Adrenal gland (tissue), 12 donors: ENCODE measurements around the gene DPP10. TPM values are rescaled to one million over a fixed set of nuclear protein-coding genes. Genes with fewer than 3 reads are reported as not detected.

Experiments
- DNase-seq, 7 donors: peaks; one replicate each; pipeline ENCODE4 v3.0.0-alpha.2; 2019 to 2020
- H3K27ac ChIP-seq, 5 donors: fragments of 200-600 bp; sonication (generic) in 4 of 5; 1 replicate in 3 of 5; 2 replicates in 2 of 5; pipeline versions ENCODE4 v1.5.1 to v1.8.0; 2016 to 2020; ENCODE audit warnings: mild to moderate bottlenecking in 1 of 5
- H3K27me3 ChIP-seq: fragments of 200-600 bp; 2 replicates; pipeline ENCODE4 v1.8.0; 2021
- H3K36me3 ChIP-seq, 2 donors: fragments of 200-600 bp; replicated peaks in 1 of 2; 1 replicate in 1 of 2; 2 replicates in 1 of 2; pipeline versions ENCODE4 v1.5.1 to v1.8.0; 2018 to 2022
- H3K4me1 ChIP-seq, 2 donors: fragments of 200-600 bp; replicated peaks in 1 of 2; 1 replicate in 1 of 2; 2 replicates in 1 of 2; pipeline versions ENCODE4 v1.5.1 to v1.8.0; 2018 to 2021
- H3K4me3 ChIP-seq, 4 donors: fragments of 200-600 bp; sonication (generic) in 3 of 4; one replicate each; pipeline ENCODE4 v1.5.1; 2016 to 2018
- H3K9me3 ChIP-seq, 3 donors: fragments of 200-600 bp; sonication (generic) in 1 of 3; replicated peaks in 1 of 3; 1 replicate in 2 of 3; 2 replicates in 1 of 3; pipeline versions ENCODE4 v1.5.1 to v1.8.0; 2016 to 2021
- POLR2A ChIP-seq, 2 donors: fragments of 450-650 bp; IDR thresholded peaks; one replicate each; pipeline ENCODE4 v1.6.1; 2017; ENCODE audit warnings: antibody characterized with exemption in 2 of 2, mild to moderate bottlenecking in 2 of 2, moderate library complexity in 1 of 2
- WGBS, 4 donors: extraction: QIAGEN DNeasy Blood & Tissue Kit in 2 of 4; methylation state at CpG; one replicate each; pipeline versions ENCODE4 v1.1.5 to v1.1.7; 2013 to 2017; 5-methylcytosine and 5-hydroxymethylcytosine counted together
- intact Hi-C, 2 donors: fragments of 100-400 bp; cut with DNase I; formaldehyde crosslinking; loops; one replicate each; pipeline versions ENCODE4 v1.14.1 to v1.15.0; 2022 to 2023
- polyA plus RNA-seq, 3 donors: library from polyadenylated mRNA; stranded (reverse); fragments of 200-250 nt in 2 of 3; fragments of 350-450 nt in 1 of 3; fragmentation: Illumina TruSeq in 1 of 3; extraction: RNeasy Lipid Tissue Mini Kit (QIAGEN cat#74804) in 1 of 3; gene quantifications; one replicate each; pipeline ENCODE4 v1.2.3, GENCODE V29; 2013 to 2014
- small RNA-seq, 2 donors: library from RNA; depleted of rRNA; stranded (forward); fragments of <200 nt; gene quantifications; one replicate each; pipeline ENCODE3, GENCODE V24; 2016
- total RNA-seq, 9 donors: library from RNA; depleted of rRNA in 4 of 9; stranded (reverse); fragments of >200 nt in 4 of 9; fragments of 120-200 nt in 1 of 9; fragmentation: NEBNext Ultra II Directional in 1 of 9; extraction: Animal tissue kit (Norgen Biotek cat#: 25700) in 1 of 9; gene quantifications; one replicate each; pipeline versions ENCODE4 v1.1.0 to v1.2.4, GENCODE V29; 2013 to 2023
- TF ChIP-seq, protein P1 (sequence below), 6 experiments: fragments of 450-650 bp in 4 of 6; fragments of 200-600 bp in 2 of 6; sonication (generic) in 1 of 6; IDR thresholded peaks; 1 replicate in 5 of 6; 2 replicates in 1 of 6; pipeline versions ENCODE4 v1.5.1 to v1.8.0; 2016 to 2021; ENCODE audit warnings: antibody characterized with exemption in 6 of 6, mild to moderate bottlenecking in 2 of 6, moderate library complexity in 1 of 6
- donor health status: healthy with polysubstance abuse.
- donor health status: Bipolar disorder and iron deficiency.
- donor health status: DM: yes; HTN: yes; CAD: no.
- donor health status: DM: no; HTN: no; CAD: no.
- donor health status: DM: no; HTN: no; CAD: no.
- donor health status: DM: yes; HTN: yes; CAD: no.

DPP10 gene
- total and polyA plus RNA-seq, 12 donors: 5.2 to 257 (median 32.0) TPM

DNA sequence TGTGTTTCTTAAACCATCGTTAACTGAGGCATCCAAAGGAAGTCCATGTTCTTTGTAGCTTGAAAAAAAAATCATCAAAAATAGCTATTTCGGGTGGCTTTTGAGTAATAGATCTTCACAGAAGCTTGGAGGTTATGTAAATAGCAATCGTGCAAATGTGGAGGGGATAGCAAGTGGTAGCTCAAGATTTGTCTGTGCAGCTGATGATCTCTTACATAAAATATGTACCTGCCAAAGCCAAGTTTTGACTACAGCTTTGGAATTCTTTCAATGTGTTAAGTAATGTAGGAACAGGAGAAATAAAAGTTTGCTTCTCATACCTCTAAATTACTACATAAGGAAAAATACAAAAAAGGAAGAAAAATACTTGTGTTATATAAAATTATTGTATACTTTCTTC, 1432.0 kb downstream of the DPP10 start:
- WGBS, 4 donors: 38 to 54% (median 52%) methylated on average over 3 of the region's 3 CpGs
- Histone ChIP-seq H3K4me3 (no peak overlapping the region), H3K36me3 (no peaks in the 10 kb centered on the region), H3K27me3 (no peaks in the 10 kb centered on the region), H3K9me3 (no peaks in the 10 kb centered on the region), H3K27ac (no peak overlapping the region), H3K4me1 (no peaks in the 10 kb centered on the region)
- intact Hi-C loops: no loop called here
- no peak for TF ChIP-seq POLR2A (IDR thresholded peaks at IDR 0.05)
- TF ChIP-seq, protein P1, sequence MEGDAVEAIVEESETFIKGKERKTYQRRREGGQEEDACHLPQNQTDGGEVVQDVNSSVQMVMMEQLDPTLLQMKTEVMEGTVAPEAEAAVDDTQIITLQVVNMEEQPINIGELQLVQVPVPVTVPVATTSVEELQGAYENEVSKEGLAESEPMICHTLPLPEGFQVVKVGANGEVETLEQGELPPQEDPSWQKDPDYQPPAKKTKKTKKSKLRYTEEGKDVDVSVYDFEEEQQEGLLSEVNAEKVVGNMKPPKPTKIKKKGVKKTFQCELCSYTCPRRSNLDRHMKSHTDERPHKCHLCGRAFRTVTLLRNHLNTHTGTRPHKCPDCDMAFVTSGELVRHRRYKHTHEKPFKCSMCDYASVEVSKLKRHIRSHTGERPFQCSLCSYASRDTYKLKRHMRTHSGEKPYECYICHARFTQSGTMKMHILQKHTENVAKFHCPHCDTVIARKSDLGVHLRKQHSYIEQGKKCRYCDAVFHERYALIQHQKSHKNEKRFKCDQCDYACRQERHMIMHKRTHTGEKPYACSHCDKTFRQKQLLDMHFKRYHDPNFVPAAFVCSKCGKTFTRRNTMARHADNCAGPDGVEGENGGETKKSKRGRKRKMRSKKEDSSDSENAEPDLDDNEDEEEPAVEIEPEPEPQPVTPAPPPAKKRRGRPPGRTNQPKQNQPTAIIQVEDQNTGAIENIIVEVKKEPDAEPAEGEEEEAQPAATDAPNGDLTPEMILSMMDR (IDR thresholded peaks at IDR 0.05): no peak
- DNase-seq: no peak

DNA sequence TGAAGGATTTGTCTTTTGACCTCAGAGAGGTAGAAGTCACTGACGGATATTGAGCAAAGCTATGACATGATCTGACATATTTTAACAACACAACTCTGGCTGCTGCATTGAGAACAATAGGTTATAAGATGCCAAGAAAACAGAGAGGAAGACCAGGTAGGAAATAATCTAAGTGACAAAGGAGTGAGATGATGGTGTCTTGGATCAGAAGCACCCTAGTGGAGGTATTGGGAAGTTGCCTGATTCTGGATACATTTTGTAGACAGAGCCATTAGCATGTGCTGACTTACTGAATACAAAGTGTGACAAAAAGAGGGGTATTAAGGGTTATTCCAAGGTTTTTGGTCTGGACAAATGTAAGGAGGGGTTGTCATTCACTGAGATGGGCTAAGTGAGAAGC, 1438.1 kb downstream of the DPP10 start:
- TF ChIP-seq, protein P1 (IDR thresholded peaks at IDR 0.05): no peak
- no peak for TF ChIP-seq POLR2A (IDR thresholded peaks at IDR 0.05)
- no peaks in the 10 kb centered on the region for H3K9me3 ChIP-seq
- no peaks in the 10 kb centered on the region for H3K27me3 ChIP-seq
- no peaks in the 10 kb centered on the region for H3K4me1 ChIP-seq
- 72 to 93% (median 81%) methylated on average over 1 of the region's 1 CpG for WGBS, 4 donors
- no peak for DNase-seq
- H3K27ac ChIP-seq: no peak overlapping the region
- intact Hi-C loops: no loop called here
- H3K4me3 ChIP-seq: no peak overlapping the region
- no peaks in the 10 kb centered on the region for H3K36me3 ChIP-seq

DNA sequence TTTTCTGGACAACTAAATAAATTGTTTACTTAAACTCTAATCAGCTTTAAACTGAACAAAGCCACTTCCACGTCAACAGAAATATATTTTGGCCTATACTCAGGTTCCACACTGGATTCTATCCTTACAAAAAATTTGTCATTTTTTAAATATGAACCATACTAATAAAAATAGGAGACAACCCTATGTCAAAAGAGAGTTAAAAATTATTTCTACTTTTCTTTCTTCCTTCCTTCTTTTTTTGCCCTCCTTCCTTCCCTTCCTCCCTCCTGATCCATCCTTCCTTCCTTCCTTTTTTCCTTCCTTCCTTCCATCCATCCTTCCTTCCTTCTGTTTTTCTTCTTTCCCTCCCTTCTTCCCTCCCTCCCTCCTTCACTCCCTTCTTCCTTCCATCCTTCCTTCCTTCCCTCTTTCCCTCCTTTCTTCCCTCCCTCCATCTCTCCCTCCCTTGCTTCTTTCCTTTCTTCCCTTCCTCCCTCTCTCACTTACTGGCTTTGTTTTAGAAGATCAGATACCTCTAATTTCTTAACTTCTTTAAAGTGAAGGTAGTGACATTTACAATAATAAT, 1444.9 kb downstream of the DPP10 start:
- no peaks in the 10 kb centered on the region for H3K4me1 ChIP-seq
- H3K36me3 ChIP-seq: no peaks in the 10 kb centered on the region
- intact Hi-C loops: no loop called here
- no peak for TF ChIP-seq POLR2A (IDR thresholded peaks at IDR 0.05)
- TF ChIP-seq, protein P1 (IDR thresholded peaks at IDR 0.05): no peak
- DNase-seq: no peak
- H3K27ac ChIP-seq: no peak overlapping the region
- 74 to 80% (median 79%) methylated on average over 1 of the region's 1 CpG for WGBS, 4 donors
- no peaks in the 10 kb centered on the region for H3K9me3 ChIP-seq
- no peak overlapping the region for H3K4me3 ChIP-seq
- H3K27me3 ChIP-seq: no peaks in the 10 kb centered on the region

Small RNAs within 50 kb of the gene (small RNA-seq; reads per million reads assigned to genes)
- 0.12 to 0.25 reads per million in 2 donors for gene RNU2-41P
